ENCODE data around the gene ZNF609. TPM values are rescaled to one million over a fixed set of nuclear protein-coding genes. Genes with fewer than 3 reads are reported as not detected.

The ZNF609 gene
- polyA plus RNA-seq, 1 experiment, result 12.5 TPM

DNA sequence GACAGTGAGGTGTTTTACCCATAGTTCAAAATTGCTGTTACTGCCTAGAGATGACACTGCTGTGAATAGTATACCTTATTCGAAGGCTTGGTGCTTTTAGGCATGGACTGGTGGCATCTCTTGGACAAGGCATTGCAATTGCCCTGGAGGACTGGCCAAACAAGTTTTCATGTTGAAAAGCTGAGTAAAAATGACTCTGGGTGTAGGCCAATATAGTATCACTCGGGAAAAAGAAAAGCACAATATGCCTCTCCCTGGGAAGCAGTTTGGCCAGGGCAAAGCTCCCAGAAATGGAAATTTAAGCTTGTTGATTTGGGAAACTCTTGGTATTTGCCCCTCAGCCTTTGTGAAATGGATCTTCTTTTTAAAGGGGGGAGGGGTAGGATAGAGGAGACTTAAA, 54.8 kb downstream of the ZNF609 start:
- CTCF ChIA-PET, result no interaction called here
- DNase-seq (ENCODE audit: low read depth), result no peak
- Histone ChIP-seq H3K4me3 (ENCODE audit: low read depth, low read length) (no peak overlapping the region), H3K27me3 (ENCODE audit: control insufficient read depth, insufficient read depth, low read length) (no peaks in the 10 kb centered on the region), H3K36me3 (ENCODE audit: control insufficient read depth, insufficient read depth, low read length) (no peaks in the 10 kb centered on the region; the same call in 1 of the 2 replicates)
- POLR2A ChIA-PET, result no interaction called here
- TF ChIP-seq, protein P1, sequence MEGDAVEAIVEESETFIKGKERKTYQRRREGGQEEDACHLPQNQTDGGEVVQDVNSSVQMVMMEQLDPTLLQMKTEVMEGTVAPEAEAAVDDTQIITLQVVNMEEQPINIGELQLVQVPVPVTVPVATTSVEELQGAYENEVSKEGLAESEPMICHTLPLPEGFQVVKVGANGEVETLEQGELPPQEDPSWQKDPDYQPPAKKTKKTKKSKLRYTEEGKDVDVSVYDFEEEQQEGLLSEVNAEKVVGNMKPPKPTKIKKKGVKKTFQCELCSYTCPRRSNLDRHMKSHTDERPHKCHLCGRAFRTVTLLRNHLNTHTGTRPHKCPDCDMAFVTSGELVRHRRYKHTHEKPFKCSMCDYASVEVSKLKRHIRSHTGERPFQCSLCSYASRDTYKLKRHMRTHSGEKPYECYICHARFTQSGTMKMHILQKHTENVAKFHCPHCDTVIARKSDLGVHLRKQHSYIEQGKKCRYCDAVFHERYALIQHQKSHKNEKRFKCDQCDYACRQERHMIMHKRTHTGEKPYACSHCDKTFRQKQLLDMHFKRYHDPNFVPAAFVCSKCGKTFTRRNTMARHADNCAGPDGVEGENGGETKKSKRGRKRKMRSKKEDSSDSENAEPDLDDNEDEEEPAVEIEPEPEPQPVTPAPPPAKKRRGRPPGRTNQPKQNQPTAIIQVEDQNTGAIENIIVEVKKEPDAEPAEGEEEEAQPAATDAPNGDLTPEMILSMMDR (IDR thresholded peaks at IDR 0.05; ENCODE audit: insufficient read depth, low read depth, low read length), result no peak

GRCh38 chr15:64515825-64516224, 55.4 kb downstream of the ZNF609 start:
- H3K36me3 ChIP-seq (ENCODE audit: control insufficient read depth, insufficient read depth, low read length), result no peaks in the 10 kb centered on the region; the same call in 1 of the 2 replicates
- no peak overlapping the region for H3K4me3 ChIP-seq (ENCODE audit: low read depth, low read length)
- no peak for DNase-seq (ENCODE audit: low read depth)
- TF ChIP-seq, protein P1 (IDR thresholded peaks at IDR 0.05; ENCODE audit: insufficient read depth, low read depth, low read length), result no peak
- CTCF ChIA-PET, result no interaction called here
- no peaks in the 10 kb centered on the region for H3K27me3 ChIP-seq (ENCODE audit: control insufficient read depth, insufficient read depth, low read length)
- POLR2A ChIA-PET, result no interaction called here

DNA sequence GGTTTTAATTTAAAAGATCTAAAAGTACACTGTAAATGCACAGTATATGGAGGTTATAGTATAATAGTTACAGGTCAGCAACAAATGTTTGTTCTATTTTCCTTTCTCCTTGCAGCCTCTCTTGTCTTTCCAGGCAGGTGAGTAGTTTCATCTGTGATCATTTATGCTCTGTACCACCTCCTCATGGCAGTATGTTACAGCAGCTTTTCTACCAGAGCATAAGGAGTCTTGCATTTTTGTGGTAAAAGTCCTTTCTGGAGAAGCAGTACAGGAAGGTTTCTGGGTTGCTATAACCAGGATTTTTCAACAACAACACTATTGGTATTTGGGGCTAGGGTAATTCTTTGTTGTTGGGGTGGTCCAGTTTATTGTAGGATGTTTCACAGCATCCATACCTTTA, 59.5 kb downstream of the ZNF609 start:
- no peak overlapping the region for H3K4me3 ChIP-seq (ENCODE audit: low read depth, low read length)
- ChIA-PET POLR2A (no interaction called here), CTCF (no interaction called here)
- no peaks in the 10 kb centered on the region for H3K36me3 ChIP-seq (ENCODE audit: control insufficient read depth, insufficient read depth, low read length)
- no peaks in the 10 kb centered on the region for H3K27me3 ChIP-seq (ENCODE audit: control insufficient read depth, insufficient read depth, low read length)
- TF ChIP-seq, protein P1 (IDR thresholded peaks at IDR 0.05; ENCODE audit: insufficient read depth, low read depth, low read length), result no peak
- DNase-seq (ENCODE audit: low read depth), result no peak

DNA sequence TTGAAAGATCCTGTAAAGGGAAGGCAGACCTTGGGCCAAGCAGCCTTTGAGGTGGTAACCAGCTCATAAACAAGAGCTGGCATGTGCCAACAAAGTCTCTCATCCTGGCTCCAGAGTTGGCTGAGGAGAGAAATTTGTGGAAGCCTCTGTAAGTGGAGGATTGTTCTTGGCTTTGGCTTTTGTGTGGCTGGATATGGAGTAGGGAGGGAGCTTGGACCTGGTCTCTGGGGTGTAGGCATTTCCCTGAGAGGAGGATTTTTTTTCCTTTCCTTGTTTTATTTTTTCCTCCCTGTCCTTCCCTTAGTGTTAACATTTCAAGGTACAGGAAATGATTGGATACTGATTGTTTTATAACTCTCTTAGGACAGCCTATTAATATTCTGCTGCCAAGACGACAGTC, 60.8 kb downstream of the ZNF609 start:
- Histone ChIP-seq H3K36me3 (ENCODE audit: control insufficient read depth, insufficient read depth, low read length) (no peaks in the 10 kb centered on the region), H3K4me3 (ENCODE audit: low read depth, low read length) (no peak overlapping the region), H3K27me3 (ENCODE audit: control insufficient read depth, insufficient read depth, low read length) (no peaks in the 10 kb centered on the region)
- ChIA-PET CTCF (no interaction called here), POLR2A (no interaction called here)
- DNase-seq (ENCODE audit: low read depth), result no peak
- TF ChIP-seq, protein P1 (IDR thresholded peaks at IDR 0.05; ENCODE audit: insufficient read depth, low read depth, low read length), result no peak

DNA sequence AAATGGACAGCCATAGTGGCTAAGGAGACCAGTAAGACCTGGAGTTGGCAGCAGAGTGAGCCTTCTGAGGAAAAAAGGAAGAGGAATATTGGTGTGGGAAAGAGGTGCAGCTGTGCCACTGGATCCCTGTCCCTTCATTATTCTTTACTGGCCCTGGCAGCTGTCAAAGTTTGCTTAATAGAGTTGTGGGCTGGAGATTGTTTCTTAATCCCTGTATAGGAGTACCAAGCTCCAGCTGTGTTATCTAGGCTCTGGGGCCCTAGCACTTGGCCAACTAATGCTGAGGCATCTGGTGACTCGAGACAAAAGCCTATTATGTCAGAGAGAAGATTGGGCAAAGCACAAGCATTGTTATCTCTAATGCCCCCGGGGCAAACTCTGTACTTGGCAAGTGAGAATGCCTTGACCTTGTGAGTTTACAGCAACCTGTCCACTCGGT, 61.4 kb downstream of the ZNF609 start:
- no peak for DNase-seq (ENCODE audit: low read depth)
- Histone ChIP-seq H3K36me3 (ENCODE audit: control insufficient read depth, insufficient read depth, low read length) (no peaks in the 10 kb centered on the region), H3K4me3 (ENCODE audit: low read depth, low read length) (no peak overlapping the region), H3K27me3 (ENCODE audit: control insufficient read depth, insufficient read depth, low read length) (no peaks in the 10 kb centered on the region)
- CTCF ChIA-PET, result no interaction called here
- POLR2A ChIA-PET, result no interaction called here
- TF ChIP-seq, protein P1 (IDR thresholded peaks at IDR 0.05; ENCODE audit: insufficient read depth, low read depth, low read length), result no peak
